T-cell (primary cell): ENCODE measurements around the gene ARHGAP6. TPM values are rescaled to one million over a fixed set of nuclear protein-coding genes. Genes with fewer than 3 reads are reported as not detected.

Experiments used
- ATAC-seq, 4 experiments: fragments of 200-7000 bp in 3 of 4; fragments of 150-1000 bp in 1 of 4; cut with Tn5 transposase; replicated peaks in 1 of 4; 1 replicate in 3 of 4; 2 replicates in 1 of 4; pipeline ENCODE4 v1.10.0; 2021; ENCODE audit warnings: moderate library complexity in 3 of 4, mild to moderate bottlenecking in 2 of 4, moderate number of reproducible peaks in 1 of 4
- CTCF ChIA-PET, 2 donors: fragments of 300-600 bp; sonication (Branson Sonifier 250); formaldehyde crosslinking; loops; one replicate each; lab custom pipeline; 2022; ENCODE audit warnings: antibody characterized with exemption in 2 of 2; lab: Charles Lee
- POLR2A ChIA-PET, 2 donors: fragments of 300-600 bp; sonication (Branson Sonifier 250); formaldehyde crosslinking; loops; one replicate each; lab custom pipeline; 2022; ENCODE audit warnings: antibody characterized with exemption in 2 of 2; lab: Charles Lee
- DNase-seq, 35 experiments: peaks; one replicate each; pipeline versions ENCODE4 v3.0.0 to v3.0.0-alpha.2; 2013 to 2023
- H3K27ac ChIP-seq: one replicate; pipeline ENCODE4 v1.5.1; 2013; ENCODE audit warnings: low read length
- H3K27me3 ChIP-seq, 2 experiments: replicated peaks in 1 of 2; 1 replicate in 1 of 2; 2 replicates in 1 of 2; pipeline versions ENCODE4 v1.6.1 to v1.7.0; 2013; ENCODE audit warnings: low read length in 1 of 2, mixed read lengths in 1 of 2; ENCODE audit not compliant: control insufficient read depth in 2 of 2, insufficient read depth in 2 of 2; ENCODE audit errors: extremely low read depth in 1 of 2
- H3K36me3 ChIP-seq, 2 donors: 1 replicate in 1 of 2; 2 replicates in 1 of 2; pipeline versions ENCODE4 v1.6.1 to v1.7.0; 2013; ENCODE audit warnings: low read length in 1 of 2; ENCODE audit not compliant: control insufficient read depth in 2 of 2, insufficient read depth in 1 of 2; ENCODE audit errors: extremely low read depth in 1 of 2
- H3K4me1 ChIP-seq, 2 experiments: 1 replicate in 1 of 2; 2 replicates in 1 of 2; pipeline versions ENCODE4 v1.6.1 to v1.7.0; 2013; ENCODE audit warnings: low read length in 2 of 2, mixed read lengths in 1 of 2; ENCODE audit not compliant: insufficient read depth in 2 of 2, control insufficient read depth in 1 of 2; ENCODE audit errors: extremely low read depth in 1 of 2
- H3K4me3 ChIP-seq, 2 donors: 1 replicate in 1 of 2; 2 replicates in 1 of 2; pipeline versions ENCODE4 v1.5.1 to v1.7.0; 2013; ENCODE audit warnings: mild to moderate bottlenecking in 2 of 2, low read length in 1 of 2, moderate library complexity in 1 of 2; ENCODE audit not compliant: control insufficient read depth in 1 of 2; ENCODE audit errors: extremely low read depth in 1 of 2
- H3K9me3 ChIP-seq: 2 replicates; pipeline ENCODE4 v1.7.0; 2013
- H3K27ac Mint-ChIP-seq, 2 donors: one replicate each; pipeline ENCODE4 v1.8.0; 2020 to 2021; ENCODE audit warnings: mild to moderate bottlenecking in 2 of 2, mixed read lengths in 2 of 2
- H3K27me3 Mint-ChIP-seq, 2 donors: one replicate each; pipeline ENCODE4 v1.8.0; 2021 to 2022; ENCODE audit warnings: mixed read lengths in 2 of 2
- H3K36me3 Mint-ChIP-seq: one replicate; pipeline ENCODE4 v1.8.0; 2021; ENCODE audit warnings: mixed read lengths
- H3K4me1 Mint-ChIP-seq, 3 donors: one replicate each; pipeline ENCODE4 v1.8.0; 2020 to 2022; ENCODE audit warnings: mixed read lengths in 3 of 3, mild to moderate bottlenecking in 1 of 3
- H3K4me3 Mint-ChIP-seq, 3 donors: one replicate each; pipeline ENCODE4 v1.8.0; 2020 to 2022; ENCODE audit warnings: mild to moderate bottlenecking in 3 of 3, mixed read lengths in 3 of 3, moderate library complexity in 3 of 3
- H3K9me3 Mint-ChIP-seq, 3 donors: one replicate each; pipeline ENCODE4 v1.8.0; 2020 to 2022; ENCODE audit warnings: mixed read lengths in 3 of 3
- WGBS: methylation state at CpG from one replicate; pipeline ENCODE4 v1.1.5; 2013; ENCODE audit warnings: missing lambda C conversion rate; ENCODE audit not compliant: insufficient coverage; 5-methylcytosine and 5-hydroxymethylcytosine counted together
- total RNA-seq, 35 experiments: library from RNA in 6 of 35; stranded (reverse) in 6 of 35; fragments of 120-200 nt in 1 of 35; gene quantifications; one replicate each; pipeline versions ENCODE4 v1.2.1 to v1.2.4 and lab custom pipeline; 2013 to 2026

The ARHGAP6 gene
- total RNA-seq, 5 donors from 2014 or later (not counting 1 experiment from before 2014, with no cell fraction given) = 0.09 to 0.13 (median 0.12) TPM; not detected in 2

DNA sequence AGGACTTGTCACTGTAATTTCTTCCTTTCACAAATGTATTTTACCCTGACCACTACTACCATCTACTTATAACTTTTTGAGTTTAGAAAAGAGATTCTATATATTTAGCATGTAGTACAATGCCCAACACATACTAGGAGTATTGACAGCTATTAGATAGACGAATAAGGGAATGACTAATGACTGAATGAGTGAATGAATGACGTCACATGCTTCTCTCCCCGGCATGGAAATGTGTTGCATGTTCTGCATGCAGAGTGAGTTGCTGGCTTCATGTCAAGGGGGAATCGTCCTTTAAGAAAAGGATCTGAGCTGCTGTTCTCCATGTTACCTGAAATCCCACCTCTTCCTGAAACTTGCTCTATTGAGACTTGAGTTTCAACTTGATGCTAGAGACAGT, 459.9 kb downstream of the ARHGAP6 start:
- Mint-ChIP-seq H3K4me3 (no peak overlapping the region), H3K27ac (no peak overlapping the region), H3K27me3 (peaks cover 0 to 11% of the 10 kb centered on the region in 2 donors), H3K36me3 (no peaks in the 10 kb centered on the region), H3K4me1 (no peaks in the 10 kb centered on the region), H3K9me3 (peaks cover 0 to 4% (median 0%) of the 10 kb centered on the region in 3 donors)
- CTCF ChIA-PET = no interaction called here
- POLR2A ChIA-PET = no interaction called here
- DNase-seq (no peak), ATAC-seq (no peak)
- no CpG with 5 or more reads among the region's 4 CpGs for WGBS
- Histone ChIP-seq H3K4me3 (no peak overlapping the region), H3K9me3 (no peaks in the 10 kb centered on the region), H3K36me3 (no peaks in the 10 kb centered on the region), H3K4me1 (no peaks in the 10 kb centered on the region), H3K27ac (no peak overlapping the region), H3K27me3 (no peaks in the 10 kb centered on the region)

DNA sequence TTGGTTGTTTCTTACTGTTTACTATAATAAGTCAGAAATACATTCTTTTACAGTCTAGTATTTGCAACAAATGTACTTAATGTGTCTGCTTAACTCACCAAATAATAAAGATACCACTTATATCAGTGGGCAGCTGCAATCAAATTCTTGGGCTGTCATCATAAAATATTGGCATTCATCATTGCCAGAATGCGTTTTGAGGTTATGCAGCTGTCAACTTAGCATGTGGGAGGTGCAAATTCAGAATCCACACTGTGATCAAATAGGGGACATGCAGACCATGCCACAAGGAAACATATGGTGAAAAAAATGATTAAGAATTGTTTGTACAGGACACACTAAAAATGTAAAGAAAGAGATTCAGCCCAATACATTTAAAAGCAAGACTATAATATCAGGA, 468.0 kb downstream of the ARHGAP6 start:
- DNase-seq (no peak), ATAC-seq (no peak)
- H3K27ac Mint-ChIP-seq = no peak overlapping the region
- no peak overlapping the region for H3K27ac ChIP-seq
- CTCF ChIA-PET = no interaction called here
- no peaks in the 10 kb centered on the region for H3K9me3 ChIP-seq
- H3K4me1 Mint-ChIP-seq = no peaks in the 10 kb centered on the region
- H3K27me3 Mint-ChIP-seq = peaks cover 0 to 7% of the 10 kb centered on the region in 2 donors
- POLR2A ChIA-PET = no interaction called here
- no CpG with 5 or more reads among the region's 1 CpG for WGBS
- no peaks in the 10 kb centered on the region for H3K9me3 Mint-ChIP-seq
- H3K27me3 ChIP-seq = no peaks in the 10 kb centered on the region
- H3K36me3 Mint-ChIP-seq = no peaks in the 10 kb centered on the region
- H3K36me3 ChIP-seq = no peaks in the 10 kb centered on the region
- H3K4me3 ChIP-seq = no peak overlapping the region
- no peak overlapping the region for H3K4me3 Mint-ChIP-seq
- H3K4me1 ChIP-seq = no peaks in the 10 kb centered on the region

DNA sequence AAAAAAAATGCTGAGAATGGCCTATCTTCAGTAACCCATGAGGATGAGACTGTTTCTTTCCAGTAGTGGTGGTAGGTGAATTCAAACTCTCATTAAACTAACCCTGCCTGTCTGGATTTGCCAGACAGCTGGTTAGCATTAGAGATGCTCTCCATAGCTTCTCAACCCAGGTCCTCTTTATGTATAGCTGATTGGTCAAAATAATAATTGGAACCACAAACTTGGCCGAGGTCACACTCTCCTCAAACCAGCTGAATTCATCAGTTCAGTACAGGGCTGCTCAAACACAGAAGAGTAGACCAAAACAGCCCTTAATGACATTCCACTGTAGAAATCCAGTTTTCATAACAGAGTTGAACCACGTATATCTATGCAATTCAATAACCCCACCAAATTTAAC, 469.2 kb downstream of the ARHGAP6 start:
- H3K9me3 Mint-ChIP-seq = no peaks in the 10 kb centered on the region
- H3K4me1 Mint-ChIP-seq = no peaks in the 10 kb centered on the region
- no peaks in the 10 kb centered on the region for H3K27me3 ChIP-seq
- no peaks in the 10 kb centered on the region for H3K36me3 ChIP-seq
- DNase-seq = no peak
- ChIA-PET POLR2A (no interaction called here), CTCF (no interaction called here)
- no peak for ATAC-seq
- H3K9me3 ChIP-seq = no peaks in the 10 kb centered on the region
- no peak overlapping the region for H3K27ac ChIP-seq
- H3K4me1 ChIP-seq = no peaks in the 10 kb centered on the region
- no peaks in the 10 kb centered on the region for H3K36me3 Mint-ChIP-seq
- H3K4me3 Mint-ChIP-seq = no peak overlapping the region
- 60% methylated on average over 1 of the region's 2 CpGs for WGBS
- no peak overlapping the region for H3K4me3 ChIP-seq
- H3K27ac Mint-ChIP-seq = no peak overlapping the region
- H3K27me3 Mint-ChIP-seq = peaks cover 0 to 7% of the 10 kb centered on the region in 2 donors

DNA sequence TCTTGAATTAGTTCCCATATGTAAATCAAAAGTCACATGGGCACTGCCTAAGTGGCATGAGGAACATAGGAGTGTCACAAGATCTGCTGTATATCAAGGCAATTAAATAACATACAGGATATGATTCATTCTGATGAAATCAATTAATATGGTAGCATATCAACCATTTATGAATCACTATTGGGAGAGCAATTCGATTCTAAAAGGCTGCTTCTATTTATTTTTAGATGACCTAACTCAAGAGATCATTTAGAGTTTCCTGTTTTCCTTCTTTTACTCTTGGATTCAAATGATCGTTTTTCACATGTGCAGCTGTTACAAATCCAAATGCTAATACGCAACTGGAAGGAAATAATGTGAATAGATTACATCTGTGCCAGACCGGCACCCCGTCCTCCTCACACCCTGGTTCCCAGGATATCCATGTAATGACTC, 472.7 kb downstream of the ARHGAP6 start:
- no peaks in the 10 kb centered on the region for H3K9me3 Mint-ChIP-seq
- H3K36me3 Mint-ChIP-seq = no peaks in the 10 kb centered on the region
- H3K4me1 Mint-ChIP-seq = no peaks in the 10 kb centered on the region
- Histone ChIP-seq H3K9me3 (no peaks in the 10 kb centered on the region), H3K4me1 (no peaks in the 10 kb centered on the region), H3K27me3 (no peaks in the 10 kb centered on the region), H3K4me3 (no peak overlapping the region), H3K27ac (no peak overlapping the region), H3K36me3 (no peaks in the 10 kb centered on the region)
- no CpG with 5 or more reads among the region's 5 CpGs for WGBS
- ATAC-seq (no peak), DNase-seq (no peak)
- ChIA-PET POLR2A (no interaction called here), CTCF (no interaction called here)
- H3K27ac Mint-ChIP-seq = no peak overlapping the region
- H3K27me3 Mint-ChIP-seq = peaks cover 0 to 8% of the 10 kb centered on the region in 2 donors
- H3K4me3 Mint-ChIP-seq = no peak overlapping the region

DNA sequence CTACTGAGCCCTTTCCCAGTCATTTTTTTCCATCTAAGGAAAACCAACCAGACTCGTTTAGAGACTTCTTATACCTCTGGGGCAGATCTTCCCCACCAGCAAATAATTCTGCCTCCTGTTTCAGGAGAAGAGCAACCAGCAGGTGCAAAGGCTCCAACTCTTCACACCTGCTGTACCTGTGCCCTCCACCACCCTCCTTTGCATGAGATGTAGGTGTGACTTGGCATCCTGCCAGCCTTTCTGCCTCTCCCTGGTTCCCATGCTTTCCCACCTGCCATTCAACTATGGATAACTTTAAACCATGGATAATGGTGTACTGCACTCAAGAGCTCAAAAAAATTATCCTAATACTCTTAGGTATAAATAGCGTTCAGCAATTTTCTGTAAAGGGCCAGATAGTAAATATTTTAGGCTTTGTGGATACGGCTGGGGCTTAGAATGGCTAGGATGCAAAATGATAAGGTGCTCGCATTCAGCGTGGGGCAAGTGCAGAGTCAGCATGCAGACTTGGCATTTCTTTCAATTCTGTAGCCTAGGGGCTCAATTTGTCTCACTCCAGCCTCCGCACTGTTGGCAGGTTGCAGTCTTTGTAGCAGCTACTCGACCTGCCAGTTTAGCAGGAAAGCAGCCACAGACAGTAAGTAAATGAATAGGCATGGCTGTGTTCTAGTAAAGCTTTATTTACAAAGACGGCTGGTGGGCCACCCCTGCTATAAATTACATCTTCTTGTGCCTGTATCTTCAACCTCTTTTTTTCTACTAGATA, 474.8 kb downstream of the ARHGAP6 start:
- ChIA-PET POLR2A (interaction anchor here in 1 of 2 donors (0.5 kb wide), 1 partner anchor 432 kb away, joined by 6 read pairs; no protein-coding TSS in a partner anchor), CTCF (no interaction called here)
- no peak overlapping the region for H3K27ac ChIP-seq
- no peaks in the 10 kb centered on the region for H3K4me1 ChIP-seq
- H3K9me3 ChIP-seq = no peaks in the 10 kb centered on the region
- H3K36me3 ChIP-seq = no peaks in the 10 kb centered on the region
- peaks cover 0 to 21% of the 10 kb centered on the region in 2 donors for H3K27me3 Mint-ChIP-seq
- H3K9me3 Mint-ChIP-seq = no peaks in the 10 kb centered on the region
- H3K27me3 ChIP-seq = no peaks in the 10 kb centered on the region
- H3K27ac Mint-ChIP-seq = no peak overlapping the region
- no peak overlapping the region for H3K4me3 Mint-ChIP-seq
- H3K4me3 ChIP-seq = no peak overlapping the region
- no peak for ATAC-seq
- DNase-seq = no peak
- H3K36me3 Mint-ChIP-seq = no peaks in the 10 kb centered on the region
- H3K4me1 Mint-ChIP-seq = no peaks in the 10 kb centered on the region
- 80% methylated on average over 1 of the region's 8 CpGs for WGBS

DNA sequence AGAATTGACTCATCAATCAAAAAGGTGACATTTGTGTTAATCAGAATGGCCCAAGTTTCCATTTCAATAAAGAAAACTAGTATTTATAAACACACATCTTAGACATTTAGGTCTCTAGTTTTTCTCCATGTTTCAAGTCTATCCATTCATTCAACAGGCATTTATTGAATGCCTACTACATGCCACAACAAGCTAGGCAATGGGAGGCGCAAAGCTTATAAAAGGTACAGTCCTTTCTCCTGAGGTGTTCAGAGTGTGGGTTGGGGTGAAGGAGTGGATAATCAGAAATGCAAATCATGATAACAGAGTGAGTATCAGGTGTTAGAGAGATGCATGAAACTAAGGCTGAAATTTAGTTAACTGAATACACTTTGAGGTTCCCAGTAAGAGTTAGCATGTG, 476.6 kb downstream of the ARHGAP6 start:
- Mint-ChIP-seq H3K36me3 (no peaks in the 10 kb centered on the region), H3K27me3 (peaks cover 0 to 21% of the 10 kb centered on the region in 2 donors), H3K4me1 (no peaks in the 10 kb centered on the region), H3K4me3 (no peak overlapping the region), H3K27ac (no peak overlapping the region), H3K9me3 (no peaks in the 10 kb centered on the region)
- CTCF ChIA-PET = no interaction called here
- no peak overlapping the region for H3K27ac ChIP-seq
- ATAC-seq (no peak), DNase-seq (no peak)
- no CpG with 5 or more reads among the region's 1 CpG for WGBS
- no peaks in the 10 kb centered on the region for H3K36me3 ChIP-seq
- no peaks in the 10 kb centered on the region for H3K9me3 ChIP-seq
- POLR2A ChIA-PET = no interaction called here
- no peak overlapping the region for H3K4me3 ChIP-seq
- H3K27me3 ChIP-seq = no peaks in the 10 kb centered on the region
- H3K4me1 ChIP-seq = no peaks in the 10 kb centered on the region
